H1 (cell line): ENCODE results near the gene DZIP1L.

Experiments used
- ATF3 ChIP-seq: IDR thresholded peaks from 2 replicates; pipeline ENCODE4 v1.6.1; 2011; ENCODE audit warnings: low read depth, mild to moderate bottlenecking, low read length; ENCODE audit not compliant: insufficient read depth
- CTCF ChIP-seq, 3 experiments: IDR thresholded peaks; 1 replicate in 2 of 3; 2 replicates in 1 of 3; pipeline versions ENCODE4 v1.5.1 to v1.6.1; 2011; ENCODE audit warnings: low read length in 3 of 3, mild to moderate bottlenecking in 3 of 3, inconsistent platforms in 2 of 3, low read depth in 1 of 3, moderate library complexity in 1 of 3; ENCODE audit not compliant: insufficient read depth in 1 of 3; ENCODE audit errors: control extremely low read depth in 1 of 3
- EZH2 ChIP-seq: fragments of 200-600 bp; sonication (generic); IDR thresholded peaks from 2 replicates; pipeline ENCODE4 v1.7.1; 2012; ENCODE audit warnings: low read depth, mild to moderate bottlenecking, moderate library complexity, low read length, inconsistent platforms; ENCODE audit not compliant: severe bottlenecking
- GABPA ChIP-seq: IDR thresholded peaks from 2 replicates; pipeline ENCODE4 v1.6.1; 2011; ENCODE audit warnings: mild to moderate bottlenecking, low read length, moderate library complexity, borderline replicate concordance; ENCODE audit not compliant: insufficient read depth
- JUN ChIP-seq: IDR thresholded peaks from 2 replicates; pipeline ENCODE4 v1.6.1; 2011; ENCODE audit warnings: low read depth, mild to moderate bottlenecking, improper control_type of control experiment, low read length
- MAX ChIP-seq: IDR thresholded peaks from 2 replicates; pipeline ENCODE4 v1.6.1; 2012; ENCODE audit warnings: inconsistent platforms
- SIN3A ChIP-seq, 2 experiments: IDR thresholded peaks in 1 of 2; conservative IDR thresholded peaks in 1 of 2; 2 replicates each; pipeline ENCODE4 v1.6.1; 2011 to 2012; ENCODE audit warnings: low read length in 2 of 2, improper control_type of control experiment in 1 of 2, low read depth in 1 of 2, mild to moderate bottlenecking in 1 of 2
- TAF1 ChIP-seq: IDR thresholded peaks from 2 replicates; pipeline ENCODE4 v1.6.1; 2011; ENCODE audit warnings: mild to moderate bottlenecking, low read depth, low read length

- TF ChIP-seq CTCF (IDR thresholded peaks at IDR 0.05; ENCODE audit: control extremely low read depth in 1 of 3, insufficient read depth in 1 of 3, low read depth in 1 of 3, low read length in 3 of 3) (no peak), SIN3A (conservative IDR thresholded peaks at IDR 0.05 in 1 of 2, IDR thresholded peaks at IDR 0.05 in 1 of 2; ENCODE audit: low read depth in 1 of 2, low read length in 2 of 2) (no peak), GABPA (no peak), MAX (no peak), TAF1 (no peak), JUN (no peak), ATF3 (no peak), EZH2 (no peak)
These were observed 42.3 kb upstream of the DZIP1L start for GRCh38 chr3:138157743-138158142.
